Activated CD4-positive, alpha-beta memory T cell treated with anti-CD3 and anti-CD28 coated beads for 36 hours (primary cell): ENCODE data around the gene HS3ST4. TPM values are rescaled to one million over a fixed set of nuclear protein-coding genes. Genes with fewer than 3 reads are reported as not detected.
A peak's percentile ranks its signal among the peaks of the same experiment; 100 is the strongest.

ENCODE experiments used
- CTCF ChIA-PET: fragments of 350-600 bp; sonication (Branson Sonifier 250); formaldehyde crosslinking; loops from one replicate; lab custom pipeline; 2021; ENCODE audit warnings: antibody characterized with exemption, inconsistent platforms; lab: Charles Lee
- POLR2A ChIA-PET: fragments of 350-600 bp; sonication (Branson Sonifier 250); formaldehyde crosslinking; loops from one replicate; lab custom pipeline; 2021; ENCODE audit warnings: antibody characterized with exemption; lab: Charles Lee
- DNase-seq: peaks from one replicate; pipeline ENCODE4 v3.0.0-alpha.2; 2020
- H3K27ac Mint-ChIP-seq: one replicate; pipeline ENCODE4 v1.8.0; 2021; ENCODE audit warnings: mixed read lengths
- H3K27me3 Mint-ChIP-seq: one replicate; pipeline ENCODE4 v1.8.0; 2021; ENCODE audit warnings: mixed read lengths
- H3K36me3 Mint-ChIP-seq: one replicate; pipeline ENCODE4 v1.8.0; 2021; ENCODE audit warnings: mixed read lengths
- H3K4me1 Mint-ChIP-seq: one replicate; pipeline ENCODE4 v1.8.0; 2021; ENCODE audit warnings: low read depth, mixed read lengths
- H3K4me3 Mint-ChIP-seq: one replicate; pipeline ENCODE4 v1.8.0; 2021; ENCODE audit warnings: mild to moderate bottlenecking, mixed read lengths
- H3K9me3 Mint-ChIP-seq: one replicate; pipeline ENCODE4 v1.8.0; 2021; ENCODE audit warnings: mixed read lengths
- intact Hi-C: fragments of 100-400 bp; cut with micrococcal nuclease; formaldehyde crosslinking; loops from one replicate; pipeline ENCODE4 v1.15.1; 2023
- total RNA-seq, 2 experiments: library from RNA; stranded (reverse); gene quantifications; one replicate each; pipeline ENCODE4 v1.2.3, GENCODE V29; 2021

The HS3ST4 gene
- total RNA-seq, 2 experiments from 2014 or later, result not detected

DNA sequence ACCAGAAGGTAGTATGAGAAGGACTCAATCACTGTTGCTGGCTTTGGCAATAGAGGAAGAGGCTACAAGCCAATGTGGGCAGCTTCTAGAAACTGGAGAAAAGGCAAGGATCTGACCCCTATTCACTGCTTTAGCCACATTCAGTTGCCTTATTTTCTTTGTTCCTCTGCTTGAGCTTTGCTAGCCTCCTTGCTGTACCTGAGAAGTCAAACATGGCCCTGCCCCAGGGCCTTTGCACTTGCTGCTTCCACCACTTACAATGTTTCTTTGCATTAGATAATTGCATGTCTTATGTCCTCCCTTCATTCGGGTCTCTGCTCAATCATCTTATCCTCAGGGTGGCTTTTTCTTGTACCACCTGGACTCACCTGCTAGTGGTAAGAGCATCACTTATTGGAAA is 15.8 kb downstream of the HS3ST4 start:
- no peak for DNase-seq
- Mint-ChIP-seq H3K27me3 (peaks cover 10% of the 10 kb centered on the region), H3K36me3 (no peaks in the 10 kb centered on the region), H3K4me1 (no peaks in the 10 kb centered on the region), H3K4me3 (no peak overlapping the region), H3K9me3 (peaks cover 5% of the 10 kb centered on the region), H3K27ac (no peak overlapping the region)
- CTCF ChIA-PET, result interaction anchor here (1.5 kb wide), 1 partner anchor 430 kb away, joined by 9 read pairs; no protein-coding TSS in a partner anchor
- intact Hi-C loops, result no loop called here
- POLR2A ChIA-PET, result no interaction called here

DNA sequence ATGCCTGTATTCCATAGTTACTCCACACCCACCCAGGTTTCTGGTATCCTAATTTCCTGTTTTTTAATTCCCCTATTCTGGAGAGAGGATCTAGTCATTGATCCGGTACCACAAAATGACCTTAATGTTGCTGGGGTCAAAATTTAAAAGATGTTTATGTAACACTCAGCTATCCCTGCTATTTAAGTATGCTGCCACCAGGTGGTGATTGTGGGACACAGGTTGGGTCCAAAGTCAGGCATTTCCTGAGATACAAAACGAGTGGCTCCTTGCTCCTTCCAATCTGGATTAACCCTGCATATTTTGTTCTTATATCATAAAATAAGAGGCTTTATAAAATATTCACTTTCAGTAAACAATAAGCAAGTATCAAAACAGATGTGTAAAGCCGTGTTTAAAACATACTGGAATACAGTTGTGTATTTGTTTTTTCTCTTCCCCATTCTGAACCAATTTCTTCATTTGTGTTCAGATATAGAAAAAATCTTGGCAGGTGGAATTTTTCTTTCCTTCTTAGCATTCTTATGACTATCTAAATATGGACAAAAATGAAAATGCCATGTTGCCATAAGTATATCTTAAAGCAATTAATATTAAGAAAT is 16.3 kb downstream of the HS3ST4 start:
- Mint-ChIP-seq H3K4me3 (no peak overlapping the region), H3K36me3 (no peaks in the 10 kb centered on the region), H3K27ac (no peak overlapping the region), H3K9me3 (peaks cover 5% of the 10 kb centered on the region), H3K4me1 (no peaks in the 10 kb centered on the region), H3K27me3 (peaks cover 11% of the 10 kb centered on the region)
- POLR2A ChIA-PET, result no interaction called here
- CTCF ChIA-PET, result interaction anchor here (1.5 kb wide), 1 partner anchor 431 kb away, joined by 9 read pairs; no protein-coding TSS in a partner anchor
- intact Hi-C loops, result no loop called here
- peak; percentile 24 for DNase-seq

DNA sequence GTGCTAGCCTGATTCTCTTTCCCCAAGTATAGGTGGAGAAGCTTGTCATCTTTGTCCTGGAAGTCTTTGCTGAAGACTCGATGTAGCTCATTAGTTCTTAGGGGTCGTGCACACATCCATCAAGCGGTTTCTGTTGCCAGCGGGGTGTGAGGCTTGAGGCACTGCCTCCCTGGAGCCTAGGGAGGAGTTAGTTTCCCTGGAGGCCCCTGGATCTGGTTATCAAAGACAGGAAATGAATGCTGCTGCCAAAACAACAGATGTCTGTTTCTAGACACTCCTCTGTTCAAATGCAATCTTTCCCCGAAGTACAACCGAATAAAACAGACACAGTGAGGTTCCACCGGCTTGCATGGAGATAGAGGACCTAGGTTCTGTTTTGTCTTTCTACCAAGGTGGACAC is 17.5 kb downstream of the HS3ST4 start:
- peaks cover 14% of the 10 kb centered on the region for H3K27me3 Mint-ChIP-seq
- H3K36me3 Mint-ChIP-seq, result no peaks in the 10 kb centered on the region
- H3K9me3 Mint-ChIP-seq, result peaks cover 5% of the 10 kb centered on the region
- intact Hi-C loops, result no loop called here
- DNase-seq, result no peak
- ChIA-PET POLR2A (no interaction called here), CTCF (no interaction called here)
- H3K4me3 Mint-ChIP-seq, result no peak overlapping the region
- H3K27ac Mint-ChIP-seq, result no peak overlapping the region
- H3K4me1 Mint-ChIP-seq, result no peaks in the 10 kb centered on the region

DNA sequence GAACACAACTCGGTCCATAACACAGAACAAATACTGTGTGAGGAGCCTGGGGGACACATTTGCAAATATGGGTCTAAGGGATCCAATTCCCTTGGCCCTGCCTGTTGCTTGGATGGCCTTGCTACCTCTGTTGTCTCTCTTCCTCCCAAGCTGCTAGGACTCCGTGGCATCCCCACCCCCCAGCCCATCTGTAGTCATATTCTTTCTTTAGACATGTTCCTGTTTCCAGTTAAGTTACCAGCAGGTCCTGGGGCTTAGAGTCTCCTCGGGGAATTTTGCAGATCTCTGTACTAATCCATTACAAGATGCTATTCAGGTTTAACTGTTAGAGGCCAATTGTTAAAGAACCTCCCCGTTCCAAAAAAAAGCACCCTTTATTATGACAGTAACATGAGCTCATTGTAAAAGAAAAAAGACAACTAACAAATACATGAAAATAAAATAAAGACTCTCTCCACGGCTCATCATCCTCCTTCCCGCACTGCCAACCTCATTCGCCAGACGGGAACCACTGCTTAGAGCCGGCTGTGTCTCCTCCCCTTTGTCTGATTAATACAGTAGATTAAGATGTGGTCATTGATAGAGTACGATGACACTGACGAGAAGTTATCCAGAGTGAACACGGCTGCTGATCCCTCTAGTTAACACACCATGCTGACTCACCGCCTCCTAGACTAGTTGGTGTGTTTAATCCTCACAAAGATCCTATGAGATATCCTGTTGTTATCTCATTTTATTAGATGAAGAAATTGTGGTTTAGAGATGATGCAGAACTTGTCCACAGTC is 22.2 kb downstream of the HS3ST4 start:
- DNase-seq, result no peak
- no peaks in the 10 kb centered on the region for H3K9me3 Mint-ChIP-seq
- POLR2A ChIA-PET, result no interaction called here
- CTCF ChIA-PET, result no interaction called here
- intact Hi-C loops, result no loop called here
- no peak overlapping the region for H3K4me3 Mint-ChIP-seq
- no peaks in the 10 kb centered on the region for H3K4me1 Mint-ChIP-seq
- peaks cover 10% of the 10 kb centered on the region for H3K27me3 Mint-ChIP-seq
- no peak overlapping the region for H3K27ac Mint-ChIP-seq
- no peaks in the 10 kb centered on the region for H3K36me3 Mint-ChIP-seq

DNA sequence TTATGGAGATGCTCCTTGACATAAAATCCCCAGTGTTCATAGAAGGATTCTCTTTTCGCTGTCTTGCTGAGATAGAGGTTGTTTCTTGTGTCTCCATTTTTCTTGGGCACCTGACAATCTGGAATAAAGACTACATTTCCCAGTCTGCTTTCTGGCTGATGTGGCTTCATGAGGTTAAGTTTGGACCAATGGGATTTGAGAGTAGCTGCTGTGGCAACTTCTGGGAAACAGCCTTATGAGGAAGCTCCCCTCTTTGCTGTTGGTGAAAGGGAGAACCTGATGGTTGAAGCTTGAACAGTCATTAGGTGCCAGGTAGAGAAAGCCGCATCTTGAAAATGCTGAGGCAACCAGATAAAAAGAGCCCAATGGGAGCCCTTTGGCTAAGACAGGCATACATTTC is 24.4 kb downstream of the HS3ST4 start:
- ChIA-PET POLR2A (no interaction called here), CTCF (no interaction called here)
- no peak overlapping the region for H3K4me3 Mint-ChIP-seq
- DNase-seq, result no peak
- no peaks in the 10 kb centered on the region for H3K9me3 Mint-ChIP-seq
- intact Hi-C loops, result no loop called here
- H3K36me3 Mint-ChIP-seq, result no peaks in the 10 kb centered on the region
- H3K27ac Mint-ChIP-seq, result no peak overlapping the region
- no peaks in the 10 kb centered on the region for H3K4me1 Mint-ChIP-seq
- peaks cover 9% of the 10 kb centered on the region for H3K27me3 Mint-ChIP-seq

DNA sequence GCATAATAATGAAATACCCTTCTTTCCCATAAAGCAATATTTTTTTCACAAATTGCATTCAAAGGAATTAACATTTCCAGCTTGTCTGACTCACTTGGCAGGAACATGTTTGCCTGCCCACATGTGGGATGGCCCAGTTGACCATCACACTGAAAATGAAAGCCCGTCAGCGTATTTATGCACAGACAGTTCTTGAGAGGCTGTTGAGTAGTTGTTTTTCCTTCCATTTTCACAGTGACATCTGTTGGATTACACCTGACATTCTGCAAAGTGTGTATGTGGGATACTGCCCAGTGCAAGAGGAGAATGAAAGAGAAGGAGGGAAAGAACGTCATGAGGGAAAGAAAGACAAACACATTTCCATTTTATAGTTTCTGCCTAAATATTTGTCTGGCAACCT is 29.7 kb downstream of the HS3ST4 start:
- no peaks in the 10 kb centered on the region for H3K36me3 Mint-ChIP-seq

DNA sequence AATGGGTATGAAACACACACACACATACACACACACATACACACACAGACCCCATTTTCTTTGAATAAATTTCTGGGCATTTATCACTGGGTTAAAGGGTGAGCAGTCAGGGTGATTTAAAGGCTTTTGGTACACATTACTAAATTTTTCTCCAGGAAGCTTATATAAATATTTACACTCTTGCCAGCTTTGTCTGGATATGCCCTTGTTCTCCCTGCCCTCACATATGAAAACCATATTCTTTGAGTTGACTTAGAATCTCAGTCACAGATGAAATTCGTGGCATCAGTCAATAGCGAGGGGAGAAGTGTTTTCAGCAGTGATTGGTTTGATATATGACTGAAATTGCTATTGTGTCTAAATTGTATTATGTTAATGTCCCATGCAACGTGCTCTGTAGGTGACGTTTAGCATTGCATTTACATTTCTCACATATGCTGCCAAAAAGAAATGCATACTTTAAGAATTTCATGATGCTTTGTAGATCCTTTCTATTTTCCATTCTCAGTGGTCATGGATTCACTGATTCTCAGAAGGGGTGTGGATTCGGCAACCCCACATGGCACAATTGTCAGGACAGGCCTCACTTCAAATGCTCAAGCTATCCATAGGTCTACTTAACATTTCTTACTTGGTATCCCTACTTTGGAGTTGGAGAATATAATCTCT is 34.8 kb downstream of the HS3ST4 start:
- Mint-ChIP-seq H3K9me3 (no peaks in the 10 kb centered on the region), H3K4me3 (no peak overlapping the region), H3K27me3 (no peaks in the 10 kb centered on the region), H3K36me3 (no peaks in the 10 kb centered on the region), H3K4me1 (no peaks in the 10 kb centered on the region), H3K27ac (no peak overlapping the region)
- ChIA-PET POLR2A (no interaction called here), CTCF (no interaction called here)
- DNase-seq, result no peak
- intact Hi-C loops, result no loop called here

More for the DNA sequence above, 29.7 kb downstream of the HS3ST4 start:
- Mint-ChIP-seq H3K27me3 (no peaks in the 10 kb centered on the region), H3K27ac (no peak overlapping the region), H3K4me3 (no peak overlapping the region), H3K4me1 (no peaks in the 10 kb centered on the region), H3K9me3 (no peaks in the 10 kb centered on the region)
- POLR2A ChIA-PET, result no interaction called here
- CTCF ChIA-PET, result no interaction called here
- DNase-seq, result no peak
- intact Hi-C loops, result no loop called here

DNA sequence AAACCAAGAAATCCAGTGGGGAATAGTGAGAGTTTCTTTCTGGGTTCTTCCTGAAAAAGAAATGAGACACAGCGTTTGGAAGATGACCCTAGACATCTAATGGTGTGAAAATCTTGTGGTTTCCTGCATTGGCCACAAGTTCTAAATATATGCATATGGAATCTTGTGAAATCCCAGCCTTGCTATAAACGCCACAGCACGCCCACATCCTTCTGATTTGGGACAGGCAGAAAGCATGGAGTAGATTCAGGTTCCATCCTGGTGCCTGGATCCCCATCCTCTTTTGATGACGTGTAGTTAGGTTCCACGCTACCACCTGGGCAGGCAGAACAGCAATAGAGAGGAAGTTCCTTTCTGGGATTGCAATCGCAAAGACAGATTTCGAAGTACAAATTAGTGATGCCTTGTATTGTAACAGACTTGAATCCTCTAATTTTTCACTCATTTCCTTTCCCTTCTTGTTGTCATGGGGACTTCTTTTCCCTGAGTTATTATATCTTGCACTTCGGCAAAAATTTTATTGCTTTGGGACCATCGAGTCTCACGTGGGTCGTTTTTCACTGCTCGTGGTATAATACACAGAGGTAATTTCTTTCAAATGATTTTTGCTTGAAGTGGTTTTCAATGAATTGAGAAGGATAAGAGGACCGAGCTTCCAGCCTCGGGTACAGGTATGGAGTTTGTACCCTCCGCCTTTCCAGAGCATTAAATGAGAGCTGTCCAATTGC is 37.6 kb downstream of the HS3ST4 start:
- no peak for DNase-seq
- ChIA-PET POLR2A (no interaction called here), CTCF (interaction anchor here (0.7 kb wide), 1 partner anchor 603 kb away, joined by 3 read pairs; no protein-coding TSS in a partner anchor)
- Mint-ChIP-seq H3K27ac (no peak overlapping the region), H3K9me3 (no peaks in the 10 kb centered on the region), H3K4me1 (no peaks in the 10 kb centered on the region), H3K4me3 (no peak overlapping the region), H3K36me3 (no peaks in the 10 kb centered on the region), H3K27me3 (no peaks in the 10 kb centered on the region)
- intact Hi-C loops, result no loop called here

DNA sequence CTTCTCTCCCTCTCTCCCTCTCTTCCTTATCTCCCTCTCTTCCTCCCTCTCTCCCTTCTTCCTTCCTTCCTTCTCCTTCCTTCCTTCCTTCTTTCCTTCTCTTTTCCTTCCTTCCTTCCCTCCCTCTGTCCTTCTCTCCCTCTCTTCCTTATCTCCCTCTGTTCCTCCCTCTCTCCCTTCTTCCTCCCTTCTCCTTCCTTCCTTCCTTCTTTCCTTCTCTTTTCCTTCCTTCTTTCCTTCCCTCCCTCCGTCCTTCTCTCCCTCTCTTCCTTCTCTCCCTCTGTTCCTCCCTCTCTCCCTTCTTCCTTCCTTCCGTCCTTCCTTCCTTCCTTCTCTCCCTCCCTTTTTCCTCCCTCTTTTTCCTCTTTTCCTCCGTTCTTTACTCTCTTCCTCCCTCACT is 38.6 kb downstream of the HS3ST4 start:
- POLR2A ChIA-PET, result no interaction called here
- DNase-seq, result no peak
- CTCF ChIA-PET, result interaction anchor here (0.7 kb wide), 1 partner anchor 604 kb away, joined by 3 read pairs; no protein-coding TSS in a partner anchor
- H3K4me1 Mint-ChIP-seq, result no peaks in the 10 kb centered on the region
- intact Hi-C loops, result no loop called here
- H3K36me3 Mint-ChIP-seq, result no peaks in the 10 kb centered on the region
- no peak overlapping the region for H3K4me3 Mint-ChIP-seq
- no peaks in the 10 kb centered on the region for H3K27me3 Mint-ChIP-seq
- H3K27ac Mint-ChIP-seq, result no peak overlapping the region
- H3K9me3 Mint-ChIP-seq, result no peaks in the 10 kb centered on the region

DNA sequence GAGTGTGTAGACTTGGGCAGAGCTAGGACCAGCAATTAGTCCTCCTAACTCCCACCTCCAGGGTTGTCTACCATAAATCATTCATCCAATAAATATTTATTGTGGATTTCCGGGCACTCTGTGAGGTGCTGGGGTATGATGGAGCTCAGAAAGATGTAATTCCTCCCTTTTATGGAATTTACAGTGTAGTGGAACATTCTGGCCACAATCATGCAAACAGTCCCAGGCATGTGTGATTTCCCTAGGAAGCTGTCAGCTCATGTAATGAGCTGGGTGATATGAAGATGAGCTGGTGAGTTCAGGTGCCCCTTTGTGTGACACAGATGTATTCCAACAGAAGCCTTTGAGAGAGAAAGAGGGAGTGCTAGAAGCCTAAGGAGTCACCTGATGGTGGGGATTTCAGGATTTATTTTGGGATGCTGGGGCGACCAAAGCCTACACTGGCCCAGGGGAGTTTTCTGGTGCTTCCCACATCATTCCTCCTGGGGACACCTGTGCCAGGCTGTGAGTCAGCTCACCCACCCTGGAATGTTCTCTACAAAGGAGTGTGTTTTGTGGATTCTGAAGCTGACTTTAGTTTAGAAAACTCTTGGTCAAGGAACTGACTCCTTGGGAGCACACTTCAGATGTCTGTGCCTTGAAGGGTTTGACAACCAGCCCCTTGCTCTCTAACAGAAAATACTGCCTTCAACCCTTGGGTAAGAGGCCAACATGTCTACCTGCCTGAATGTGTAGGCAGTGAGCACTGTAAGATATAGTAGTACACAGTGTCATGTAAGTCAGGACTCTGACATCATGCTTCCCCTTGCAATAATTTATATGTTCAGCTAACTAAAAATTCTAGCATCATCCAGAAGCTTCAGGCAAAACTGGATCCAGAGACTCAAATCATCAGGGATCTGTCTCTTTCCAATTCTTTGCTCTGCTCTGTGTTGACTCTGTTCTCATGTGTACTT is 42.9 kb downstream of the HS3ST4 start:
- H3K4me1 Mint-ChIP-seq, result no peaks in the 10 kb centered on the region
- H3K27ac Mint-ChIP-seq, result no peak overlapping the region
- H3K4me3 Mint-ChIP-seq, result no peak overlapping the region
- no peak for DNase-seq
- ChIA-PET POLR2A (no interaction called here), CTCF (no interaction called here)
- no peaks in the 10 kb centered on the region for H3K36me3 Mint-ChIP-seq
- H3K27me3 Mint-ChIP-seq, result peaks cover 2% of the 10 kb centered on the region
- intact Hi-C loops, result no loop called here
- no peaks in the 10 kb centered on the region for H3K9me3 Mint-ChIP-seq

DNA sequence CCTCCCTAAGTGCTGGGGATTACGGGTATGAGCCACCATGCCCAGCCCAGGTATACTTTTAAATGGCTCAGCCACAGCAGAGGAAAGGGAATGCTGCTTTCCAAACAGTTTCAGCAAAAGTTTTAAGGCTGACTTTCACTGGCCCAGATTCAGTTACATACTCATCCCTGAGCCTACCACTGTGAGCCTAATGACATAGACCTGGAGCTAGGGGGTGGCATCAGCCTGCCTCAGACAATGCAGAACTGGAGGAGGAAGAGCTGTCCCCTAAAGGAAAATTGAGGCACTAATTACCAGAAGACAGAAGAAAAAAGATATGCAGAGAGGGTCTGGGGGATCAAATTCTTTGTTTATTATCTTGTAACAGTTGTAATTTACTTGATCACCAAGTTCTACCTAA is 43.9 kb downstream of the HS3ST4 start:
- ChIA-PET POLR2A (no interaction called here), CTCF (no interaction called here)
- no peak overlapping the region for H3K4me3 Mint-ChIP-seq
- H3K4me1 Mint-ChIP-seq, result no peaks in the 10 kb centered on the region
- intact Hi-C loops, result no loop called here
- DNase-seq, result no peak
- peaks cover 2% of the 10 kb centered on the region for H3K27me3 Mint-ChIP-seq
- H3K9me3 Mint-ChIP-seq, result no peaks in the 10 kb centered on the region
- no peaks in the 10 kb centered on the region for H3K36me3 Mint-ChIP-seq
- H3K27ac Mint-ChIP-seq, result no peak overlapping the region
